IMR-90 (cell line): ENCODE results near the gene SLC2A1.

Experiments used
- CTCF ChIP-seq: conservative IDR thresholded peaks from 2 replicates; pipeline ENCODE4 v1.5.1; 2012; ENCODE audit warnings: mild to moderate bottlenecking, low read depth, low read length, improper control_type of control experiment
- MAFK ChIP-seq: IDR thresholded peaks from 2 replicates; pipeline ENCODE4 v1.6.1; 2012; ENCODE audit warnings: low read depth, low read length, improper control_type of control experiment
- MAZ ChIP-seq: IDR thresholded peaks from 2 replicates; pipeline ENCODE4 v1.6.1; 2012; ENCODE audit warnings: low read depth, mild to moderate bottlenecking, low read length, improper control_type of control experiment, moderate library complexity, borderline replicate concordance
- POLR2A ChIP-seq: IDR thresholded peaks from 2 replicates; pipeline ENCODE4 v1.6.1; 2012; ENCODE audit warnings: mild to moderate bottlenecking, low read depth, low read length
- RFX5 ChIP-seq: IDR thresholded peaks from 2 replicates; pipeline ENCODE4 v1.8.0; 2012; ENCODE audit warnings: low read depth, mild to moderate bottlenecking, low read length, moderate library complexity
- SMC3 ChIP-seq: fragments of 150-350 bp; IDR thresholded peaks from 2 replicates; pipeline ENCODE4 v1.6.1; 2016; ENCODE audit warnings: low read depth, mild to moderate bottlenecking, antibody characterized with exemption, low read length, moderate library complexity
- TF ChIP-seq, protein P1 (sequence below): fragments of 150-350 bp; IDR thresholded peaks from 2 replicates; pipeline ENCODE4 v1.6.1; 2017; ENCODE audit warnings: mild to moderate bottlenecking, antibody characterized with exemption, low read length, low read depth

GRCh38 chr1:42927920-42928505, 30.7 kb downstream of the SLC2A1 start:
- TF ChIP-seq CTCF (no peak), POLR2A (no peak), MAZ (no peak), RFX5 (no peak), MAFK (no peak), SMC3 (no peak)
- TF ChIP-seq, protein P1, sequence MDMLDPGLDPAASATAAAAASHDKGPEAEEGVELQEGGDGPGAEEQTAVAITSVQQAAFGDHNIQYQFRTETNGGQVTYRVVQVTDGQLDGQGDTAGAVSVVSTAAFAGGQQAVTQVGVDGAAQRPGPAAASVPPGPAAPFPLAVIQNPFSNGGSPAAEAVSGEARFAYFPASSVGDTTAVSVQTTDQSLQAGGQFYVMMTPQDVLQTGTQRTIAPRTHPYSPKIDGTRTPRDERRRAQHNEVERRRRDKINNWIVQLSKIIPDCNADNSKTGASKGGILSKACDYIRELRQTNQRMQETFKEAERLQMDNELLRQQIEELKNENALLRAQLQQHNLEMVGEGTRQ = no peak
